Measurements from ENCODE around the gene BICDL2. TPM values are rescaled to one million over a fixed set of nuclear protein-coding genes. Genes with fewer than 3 reads are reported as not detected.
"Not testable (repeated sequence)": the region's sequence is repeated elsewhere in the genome, so short reads cannot be mapped to it uniquely, and the experiment has no call there.

Gene BICDL2
- polyA plus RNA-seq, 1 donor from 2014 or later = 0.37 TPM

DNA sequence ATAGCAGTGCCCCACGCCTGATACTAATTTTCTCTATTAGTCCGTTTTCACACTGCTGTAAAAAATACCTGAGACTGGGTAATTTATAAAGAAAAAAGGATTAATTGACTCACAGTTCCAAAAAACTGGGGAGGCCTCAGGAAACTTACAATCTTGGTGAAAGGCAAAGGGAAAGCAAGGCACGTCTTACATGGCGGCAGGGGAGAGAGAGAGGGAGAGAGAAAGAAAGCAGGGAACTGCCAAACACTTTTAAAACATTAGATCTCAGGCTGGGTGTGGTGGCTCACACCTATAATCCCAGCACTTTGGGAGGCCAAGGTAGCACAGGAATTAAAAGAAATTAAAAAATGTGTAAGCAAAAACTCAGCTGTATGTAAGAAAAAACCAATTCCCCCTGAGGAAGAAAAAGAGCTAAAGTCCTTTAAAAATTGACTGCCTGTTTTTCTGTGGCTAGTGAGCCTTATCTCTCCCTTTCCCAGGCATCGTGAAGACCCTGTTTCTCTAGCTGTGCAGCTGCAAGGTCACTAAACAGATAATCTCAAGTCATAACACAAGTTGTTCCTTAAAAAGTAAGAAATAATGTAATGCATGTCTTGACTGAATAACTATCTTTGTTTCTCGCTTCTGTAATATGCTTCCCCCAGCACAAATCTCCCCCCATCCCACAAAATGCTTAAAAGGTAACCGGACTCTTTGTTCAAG lies 48.4 kb upstream of the BICDL2 start:
- no peak overlapping the region for H3K4me3 ChIP-seq (ENCODE audit: low read length)
- no peaks in the 10 kb centered on the region for H3K27me3 ChIP-seq (ENCODE audit: insufficient read depth, low read depth, low read length)
- no peak overlapping the region for H3K9ac ChIP-seq (ENCODE audit: low read length)
- H3K4me2 ChIP-seq (ENCODE audit: low read length) = no peak overlapping the region
- no peak overlapping the region for H2AFZ ChIP-seq (ENCODE audit: low read depth, low read length)
- H3K79me2 ChIP-seq (replicated peaks; ENCODE audit: insufficient read depth, low read length) = no peaks in the 10 kb centered on the region
- no peak overlapping the region for H3K27ac ChIP-seq (ENCODE audit: low read length)
- H3K9me2 ChIP-seq (ENCODE audit: insufficient read depth, low read length) = no peaks in the 10 kb centered on the region
- TF ChIP-seq SMC3 (conservative IDR thresholded peaks at IDR 0.05; ENCODE audit: poor library complexity) (no peak), EZH2 (IDR thresholded peaks at IDR 0.05; ENCODE audit: borderline replicate concordance, insufficient read depth, low read length, poor library complexity, severe bottlenecking) (no peak), EP300 (conservative IDR thresholded peaks at IDR 0.05; ENCODE audit: poor library complexity, severe bottlenecking) (no peak), POLR2AphosphoS5 (IDR thresholded peaks at IDR 0.05) (no peak), MXI1 (conservative IDR thresholded peaks at IDR 0.05; ENCODE audit: poor library complexity, severe bottlenecking) (no peak), RAD21 (conservative IDR thresholded peaks at IDR 0.05) (no peak), TAF1 (IDR thresholded peaks at IDR 0.05; ENCODE audit: low read depth) (no peak)
- TF ChIP-seq, protein P1, sequence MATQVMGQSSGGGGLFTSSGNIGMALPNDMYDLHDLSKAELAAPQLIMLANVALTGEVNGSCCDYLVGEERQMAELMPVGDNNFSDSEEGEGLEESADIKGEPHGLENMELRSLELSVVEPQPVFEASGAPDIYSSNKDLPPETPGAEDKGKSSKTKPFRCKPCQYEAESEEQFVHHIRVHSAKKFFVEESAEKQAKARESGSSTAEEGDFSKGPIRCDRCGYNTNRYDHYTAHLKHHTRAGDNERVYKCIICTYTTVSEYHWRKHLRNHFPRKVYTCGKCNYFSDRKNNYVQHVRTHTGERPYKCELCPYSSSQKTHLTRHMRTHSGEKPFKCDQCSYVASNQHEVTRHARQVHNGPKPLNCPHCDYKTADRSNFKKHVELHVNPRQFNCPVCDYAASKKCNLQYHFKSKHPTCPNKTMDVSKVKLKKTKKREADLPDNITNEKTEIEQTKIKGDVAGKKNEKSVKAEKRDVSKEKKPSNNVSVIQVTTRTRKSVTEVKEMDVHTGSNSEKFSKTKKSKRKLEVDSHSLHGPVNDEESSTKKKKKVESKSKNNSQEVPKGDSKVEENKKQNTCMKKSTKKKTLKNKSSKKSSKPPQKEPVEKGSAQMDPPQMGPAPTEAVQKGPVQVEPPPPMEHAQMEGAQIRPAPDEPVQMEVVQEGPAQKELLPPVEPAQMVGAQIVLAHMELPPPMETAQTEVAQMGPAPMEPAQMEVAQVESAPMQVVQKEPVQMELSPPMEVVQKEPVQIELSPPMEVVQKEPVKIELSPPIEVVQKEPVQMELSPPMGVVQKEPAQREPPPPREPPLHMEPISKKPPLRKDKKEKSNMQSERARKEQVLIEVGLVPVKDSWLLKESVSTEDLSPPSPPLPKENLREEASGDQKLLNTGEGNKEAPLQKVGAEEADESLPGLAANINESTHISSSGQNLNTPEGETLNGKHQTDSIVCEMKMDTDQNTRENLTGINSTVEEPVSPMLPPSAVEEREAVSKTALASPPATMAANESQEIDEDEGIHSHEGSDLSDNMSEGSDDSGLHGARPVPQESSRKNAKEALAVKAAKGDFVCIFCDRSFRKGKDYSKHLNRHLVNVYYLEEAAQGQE (IDR thresholded peaks at IDR 0.05; ENCODE audit: borderline replicate concordance) = no peak
- TF ChIP-seq, protein P2, sequence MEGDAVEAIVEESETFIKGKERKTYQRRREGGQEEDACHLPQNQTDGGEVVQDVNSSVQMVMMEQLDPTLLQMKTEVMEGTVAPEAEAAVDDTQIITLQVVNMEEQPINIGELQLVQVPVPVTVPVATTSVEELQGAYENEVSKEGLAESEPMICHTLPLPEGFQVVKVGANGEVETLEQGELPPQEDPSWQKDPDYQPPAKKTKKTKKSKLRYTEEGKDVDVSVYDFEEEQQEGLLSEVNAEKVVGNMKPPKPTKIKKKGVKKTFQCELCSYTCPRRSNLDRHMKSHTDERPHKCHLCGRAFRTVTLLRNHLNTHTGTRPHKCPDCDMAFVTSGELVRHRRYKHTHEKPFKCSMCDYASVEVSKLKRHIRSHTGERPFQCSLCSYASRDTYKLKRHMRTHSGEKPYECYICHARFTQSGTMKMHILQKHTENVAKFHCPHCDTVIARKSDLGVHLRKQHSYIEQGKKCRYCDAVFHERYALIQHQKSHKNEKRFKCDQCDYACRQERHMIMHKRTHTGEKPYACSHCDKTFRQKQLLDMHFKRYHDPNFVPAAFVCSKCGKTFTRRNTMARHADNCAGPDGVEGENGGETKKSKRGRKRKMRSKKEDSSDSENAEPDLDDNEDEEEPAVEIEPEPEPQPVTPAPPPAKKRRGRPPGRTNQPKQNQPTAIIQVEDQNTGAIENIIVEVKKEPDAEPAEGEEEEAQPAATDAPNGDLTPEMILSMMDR (IDR thresholded peaks at IDR 0.05; ENCODE audit: poor library complexity, severe bottlenecking) = no peak
- H3K36me3 ChIP-seq (ENCODE audit: insufficient read depth, low read length) = no peaks in the 10 kb centered on the region
- no peaks in the 10 kb centered on the region for H4K20me1 ChIP-seq (ENCODE audit: insufficient read depth)
- no peaks in the 10 kb centered on the region for H3F3A ChIP-seq (ENCODE audit: insufficient read depth, low read length, poor library complexity, severe bottlenecking)
- H3K9me3 ChIP-seq (ENCODE audit: low read length) = no peaks in the 10 kb centered on the region

DNA sequence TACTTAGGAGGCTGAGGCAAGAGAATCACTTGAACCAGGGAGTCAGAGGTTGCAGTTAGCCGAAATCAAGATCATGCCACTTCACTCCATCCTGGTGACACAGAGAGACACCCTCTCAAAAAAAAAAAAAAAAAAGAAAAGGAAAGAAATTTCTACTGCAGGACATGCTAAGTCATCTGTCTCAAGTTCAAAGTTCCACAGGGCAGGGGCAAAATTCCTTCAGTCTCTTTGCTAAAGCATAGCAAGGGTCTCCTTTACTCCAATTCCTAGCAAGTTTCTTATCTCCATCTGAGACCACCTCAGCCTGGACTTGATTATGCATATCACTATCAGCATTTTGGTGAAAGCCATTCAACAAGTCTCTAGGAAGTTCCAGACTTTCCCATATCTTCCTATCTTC lies 47.7 kb upstream of the BICDL2 start:
- no peaks in the 10 kb centered on the region for H3K9me2 ChIP-seq (ENCODE audit: insufficient read depth, low read length)
- no peak overlapping the region for H3K9ac ChIP-seq (ENCODE audit: low read length)
- H3K79me2 ChIP-seq (replicated peaks; ENCODE audit: insufficient read depth, low read length) = no peaks in the 10 kb centered on the region
- H3F3A ChIP-seq (ENCODE audit: insufficient read depth, low read length, poor library complexity, severe bottlenecking) = no peaks in the 10 kb centered on the region
- H3K9me3 ChIP-seq (ENCODE audit: low read length) = no peaks in the 10 kb centered on the region
- no peak overlapping the region for H2AFZ ChIP-seq (ENCODE audit: low read depth, low read length)
- no peak overlapping the region for H3K4me3 ChIP-seq (ENCODE audit: low read length)
- H3K27me3 ChIP-seq (ENCODE audit: insufficient read depth, low read depth, low read length) = no peaks in the 10 kb centered on the region
- H3K4me2 ChIP-seq (ENCODE audit: low read length) = no peak overlapping the region
- no peak overlapping the region for H3K27ac ChIP-seq (ENCODE audit: low read length)
- no peaks in the 10 kb centered on the region for H4K20me1 ChIP-seq (ENCODE audit: insufficient read depth)
- no peaks in the 10 kb centered on the region for H3K36me3 ChIP-seq (ENCODE audit: insufficient read depth, low read length)
- no peak for TF ChIP-seq RAD21 (conservative IDR thresholded peaks at IDR 0.05)
- TF ChIP-seq TAF1 (IDR thresholded peaks at IDR 0.05; ENCODE audit: low read depth) = no peak
- no peak for TF ChIP-seq SMC3 (conservative IDR thresholded peaks at IDR 0.05; ENCODE audit: poor library complexity)
- TF ChIP-seq, protein P1 (IDR thresholded peaks at IDR 0.05; ENCODE audit: borderline replicate concordance) = no peak
- TF ChIP-seq MXI1 (conservative IDR thresholded peaks at IDR 0.05; ENCODE audit: poor library complexity, severe bottlenecking) = no peak
- TF ChIP-seq EP300 (conservative IDR thresholded peaks at IDR 0.05; ENCODE audit: poor library complexity, severe bottlenecking) = no peak
- TF ChIP-seq, protein P2 (IDR thresholded peaks at IDR 0.05; ENCODE audit: poor library complexity, severe bottlenecking) = no peak
- no peak for TF ChIP-seq POLR2AphosphoS5 (IDR thresholded peaks at IDR 0.05)
- no peak for TF ChIP-seq EZH2 (IDR thresholded peaks at IDR 0.05; ENCODE audit: borderline replicate concordance, insufficient read depth, low read length, poor library complexity, severe bottlenecking)

DNA sequence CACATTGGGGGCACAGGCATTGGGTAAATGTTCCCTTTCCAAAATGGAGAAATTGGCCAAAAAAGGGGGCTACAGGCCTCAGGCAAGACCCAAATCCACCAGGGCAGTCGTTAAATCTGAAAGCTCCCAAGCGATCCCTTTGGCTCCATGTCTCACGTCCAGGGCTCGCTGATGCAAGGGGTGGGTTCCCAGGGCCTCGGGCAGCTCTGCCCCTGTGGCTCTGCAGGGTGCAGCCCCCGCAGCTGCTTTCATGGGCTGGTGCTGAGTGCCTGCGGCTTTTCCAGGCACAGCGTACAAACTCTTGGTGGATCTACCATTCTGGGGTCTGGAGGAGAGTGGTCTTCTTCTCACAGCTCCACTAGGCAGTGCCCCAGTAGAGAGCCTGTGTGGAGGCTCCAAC lies 46.7 kb upstream of the BICDL2 start:
- not testable (repeated sequence) for H3K4me3 ChIP-seq (ENCODE audit: low read length); H3K9ac ChIP-seq (ENCODE audit: low read length); H3K4me2 ChIP-seq (ENCODE audit: low read length); H3K27me3 ChIP-seq (ENCODE audit: insufficient read depth, low read depth, low read length); H3K36me3 ChIP-seq (ENCODE audit: insufficient read depth, low read length); H3K9me2 ChIP-seq (ENCODE audit: insufficient read depth, low read length); H4K20me1 ChIP-seq (ENCODE audit: insufficient read depth); H3K27ac ChIP-seq (ENCODE audit: low read length); H2AFZ ChIP-seq (ENCODE audit: low read depth, low read length); H3K9me3 ChIP-seq (ENCODE audit: low read length); H3F3A ChIP-seq (ENCODE audit: insufficient read depth, low read length, poor library complexity, severe bottlenecking); H3K79me2 ChIP-seq (replicated peaks; ENCODE audit: insufficient read depth, low read length)
